Stimulated activated CD8-positive, alpha-beta memory T cell treated with anti-CD3 and anti-CD28 coated beads, Interleukin-7, amount 100 ng/mL, for 1 hour (primary cell): ENCODE measurements around the gene KCNQ2.

Experiments used
- DNase-seq, 2 donors: peaks; one replicate each; pipeline ENCODE4 v3.0.0-alpha.2; 2020; ENCODE audit warnings: low read depth in 2 of 2

The KCNQ2 gene

DNA sequence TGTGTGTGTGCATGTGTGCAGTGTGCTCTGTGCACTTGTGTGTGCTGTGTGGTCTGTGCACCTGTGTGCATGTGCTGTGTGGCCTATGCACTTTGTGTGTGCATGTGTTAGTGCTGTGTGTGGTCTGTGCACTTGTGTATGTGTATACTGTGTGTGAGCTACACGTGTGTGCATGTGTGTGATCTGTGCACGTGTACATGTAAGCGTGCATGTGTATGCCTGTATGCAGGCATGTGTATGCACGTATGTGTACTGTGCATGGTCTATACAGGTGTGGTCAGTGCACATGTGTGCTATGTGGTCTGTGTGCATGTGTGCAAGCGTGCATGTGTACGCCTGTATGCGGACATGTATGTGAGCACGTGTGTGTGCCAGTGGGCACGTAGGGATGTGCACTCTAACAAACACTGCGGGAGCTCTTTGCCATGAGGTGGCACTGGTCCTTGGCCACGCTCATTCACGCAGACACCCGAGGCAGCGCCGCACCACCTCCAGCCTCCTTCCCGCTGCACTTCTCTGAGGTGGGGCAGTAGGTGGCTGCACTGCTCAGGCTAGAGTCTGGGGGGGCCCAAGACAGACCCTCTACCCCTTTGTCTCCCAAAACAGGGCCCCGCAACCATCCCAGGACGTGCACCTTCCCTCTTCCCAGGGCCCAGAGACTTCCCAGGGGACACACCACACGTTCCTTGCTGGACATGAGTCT, 68.9 kb downstream of the KCNQ2 start:
- DNase-seq = no peak

DNA sequence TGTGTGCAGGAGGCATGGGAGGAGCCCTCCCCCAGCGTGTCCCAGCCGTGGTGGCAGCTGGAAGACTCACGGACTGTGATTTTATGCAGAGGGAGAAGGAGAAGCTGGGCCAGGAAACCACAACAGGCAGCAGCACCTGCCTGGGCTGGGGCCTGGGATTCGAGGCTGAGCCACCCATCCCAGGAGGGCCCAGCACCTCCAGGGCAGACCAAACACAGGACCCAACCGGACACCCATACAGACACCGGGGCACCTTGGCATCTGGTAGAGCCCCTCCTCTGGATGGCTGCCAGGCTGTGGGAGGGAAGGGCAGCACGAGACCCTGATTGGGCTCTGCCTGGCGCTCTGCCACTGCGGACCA, 69.6 kb downstream of the KCNQ2 start:
- DNase-seq = no peak

DNA sequence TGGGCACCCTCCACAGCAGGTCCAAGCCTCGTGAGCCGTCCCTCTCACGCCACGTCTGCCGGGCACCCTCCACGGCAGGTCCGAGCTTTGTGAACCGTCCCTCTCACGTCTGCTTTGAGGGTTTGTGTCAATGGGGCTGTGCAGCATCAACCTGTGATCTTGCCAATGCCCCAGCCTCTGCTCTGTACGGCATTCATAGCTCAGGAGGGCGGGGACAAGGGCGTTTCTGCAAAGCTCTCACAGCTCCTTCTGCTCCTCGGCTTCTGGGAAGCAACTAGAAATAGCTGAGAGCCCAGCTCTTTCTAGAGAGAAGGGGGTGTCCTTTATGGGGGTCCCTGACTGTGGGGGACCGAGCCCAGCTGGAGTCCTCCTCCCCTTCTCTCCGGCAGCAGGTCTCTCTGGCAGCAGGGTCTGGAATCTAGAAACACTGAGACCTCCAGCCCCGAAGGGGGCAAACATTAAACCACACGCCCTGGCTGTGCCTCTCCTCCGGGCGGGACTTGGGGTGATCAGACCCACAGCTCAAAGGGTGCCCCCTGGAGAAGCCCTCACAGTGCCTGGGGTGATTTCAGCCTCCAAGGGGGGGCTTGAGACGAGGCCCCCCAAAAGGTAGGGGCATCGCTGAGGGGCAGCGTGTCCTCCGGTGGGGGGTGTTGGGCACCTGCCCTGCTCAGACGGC, 70.1 kb downstream of the KCNQ2 start:
- DNase-seq = no peak

DNA sequence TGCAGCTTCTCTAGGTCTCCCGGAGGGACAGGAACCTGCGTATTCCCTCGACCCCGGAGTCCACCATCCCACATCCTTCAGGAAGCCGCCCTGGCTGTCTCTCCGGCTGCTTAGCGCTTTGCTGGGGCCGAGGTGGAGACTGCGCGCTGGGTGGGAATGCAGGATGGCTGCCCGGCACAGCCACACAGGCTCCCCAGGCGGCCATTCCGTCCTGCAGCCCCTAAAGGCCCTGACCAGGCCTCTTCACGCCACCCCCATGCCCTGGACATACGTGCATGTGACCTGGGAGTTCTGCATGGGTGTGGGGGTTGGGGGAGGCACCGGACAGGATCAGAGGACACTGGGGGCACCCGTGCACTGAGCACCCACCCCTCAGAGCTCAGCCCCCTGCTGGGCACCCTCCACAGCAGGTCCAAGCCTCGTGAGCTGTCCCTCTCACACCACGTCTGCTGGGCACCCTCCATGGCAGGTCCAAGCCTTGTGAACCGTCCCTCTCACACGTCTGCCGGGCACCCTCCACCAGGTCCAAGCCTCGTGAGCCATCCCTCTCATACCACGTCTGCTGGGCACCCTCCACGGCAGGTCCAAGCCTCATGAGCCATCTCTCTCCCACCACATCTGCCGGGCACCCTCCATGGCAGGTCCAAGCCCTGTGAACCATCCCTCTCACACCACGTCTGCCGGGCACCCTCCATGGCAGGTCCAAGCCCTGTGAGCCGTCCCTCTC, 70.9 kb downstream of the KCNQ2 start:
- no peak for DNase-seq

DNA sequence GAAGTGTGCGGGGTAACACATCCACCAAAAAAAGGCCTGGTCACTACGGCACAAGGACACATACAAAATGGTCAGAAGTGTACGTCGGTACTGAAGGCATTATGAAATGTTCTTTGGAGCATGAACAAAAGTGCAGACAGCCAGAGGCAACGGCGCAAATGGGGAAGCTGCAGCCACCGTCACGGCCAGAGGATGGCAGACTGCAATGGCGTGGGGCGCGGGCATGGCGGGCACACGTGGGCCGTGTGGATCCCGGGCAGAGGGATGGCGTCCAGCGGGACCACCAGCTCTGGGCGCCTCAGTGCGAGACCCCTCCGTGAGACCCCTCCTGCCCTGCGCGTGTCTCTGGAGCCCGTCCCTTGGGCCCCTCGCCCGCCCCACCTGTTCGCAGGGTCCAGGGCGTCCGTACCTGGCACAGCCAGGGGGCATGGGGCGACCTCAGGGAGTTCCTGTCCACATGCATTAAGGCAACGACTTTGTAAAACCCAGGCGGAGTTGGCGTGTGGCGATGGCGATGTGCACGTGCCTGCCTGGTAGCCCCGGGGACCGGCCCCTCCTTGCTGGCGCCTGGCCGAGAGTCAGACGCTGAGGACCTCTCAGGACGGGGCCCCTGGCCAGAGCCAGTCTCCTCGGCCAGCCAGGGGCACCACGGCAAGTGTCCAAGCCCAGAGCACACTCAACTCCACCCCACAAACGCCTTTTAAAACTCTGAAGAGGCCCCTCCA, 71.8 kb downstream of the KCNQ2 start:
- no peak for DNase-seq

DNA sequence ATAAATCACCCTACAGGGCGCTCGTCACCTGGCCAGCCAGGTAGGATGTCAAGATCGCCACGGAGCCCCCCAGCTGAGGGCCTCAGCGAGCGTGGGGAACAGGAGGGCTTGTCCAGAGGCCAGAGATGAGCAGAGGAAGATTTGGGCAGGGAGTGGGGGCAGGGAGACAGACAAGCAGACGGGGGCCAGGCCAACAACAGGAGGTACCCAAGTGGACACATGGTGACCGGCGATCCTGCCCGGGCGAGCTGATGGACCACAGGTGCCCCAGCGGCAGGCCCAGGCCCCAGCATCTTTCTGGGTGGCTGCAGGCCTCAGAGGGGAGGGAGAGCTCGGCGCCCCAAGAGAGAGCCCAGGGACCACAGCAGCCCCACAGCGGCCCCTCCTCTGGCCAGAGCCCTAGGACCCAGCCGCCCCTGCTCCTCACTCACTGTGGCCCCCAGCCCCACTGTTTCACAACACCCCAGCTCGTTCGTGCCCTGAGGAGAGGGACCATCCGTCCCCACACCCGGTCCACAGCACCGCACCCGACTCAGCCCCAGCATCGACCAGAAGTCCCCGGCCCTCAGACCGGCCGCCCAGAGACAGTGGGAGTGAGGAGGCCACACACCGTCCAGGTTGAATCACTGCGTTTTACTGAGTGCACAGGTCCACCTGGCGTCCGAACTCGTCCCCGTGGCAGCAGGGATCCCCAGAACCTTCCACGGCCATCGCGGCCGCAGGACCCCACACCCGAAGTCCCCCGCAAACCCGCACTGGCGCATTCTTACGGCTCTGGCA, 72.7 kb downstream of the KCNQ2 start:
- no peak for DNase-seq

DNA sequence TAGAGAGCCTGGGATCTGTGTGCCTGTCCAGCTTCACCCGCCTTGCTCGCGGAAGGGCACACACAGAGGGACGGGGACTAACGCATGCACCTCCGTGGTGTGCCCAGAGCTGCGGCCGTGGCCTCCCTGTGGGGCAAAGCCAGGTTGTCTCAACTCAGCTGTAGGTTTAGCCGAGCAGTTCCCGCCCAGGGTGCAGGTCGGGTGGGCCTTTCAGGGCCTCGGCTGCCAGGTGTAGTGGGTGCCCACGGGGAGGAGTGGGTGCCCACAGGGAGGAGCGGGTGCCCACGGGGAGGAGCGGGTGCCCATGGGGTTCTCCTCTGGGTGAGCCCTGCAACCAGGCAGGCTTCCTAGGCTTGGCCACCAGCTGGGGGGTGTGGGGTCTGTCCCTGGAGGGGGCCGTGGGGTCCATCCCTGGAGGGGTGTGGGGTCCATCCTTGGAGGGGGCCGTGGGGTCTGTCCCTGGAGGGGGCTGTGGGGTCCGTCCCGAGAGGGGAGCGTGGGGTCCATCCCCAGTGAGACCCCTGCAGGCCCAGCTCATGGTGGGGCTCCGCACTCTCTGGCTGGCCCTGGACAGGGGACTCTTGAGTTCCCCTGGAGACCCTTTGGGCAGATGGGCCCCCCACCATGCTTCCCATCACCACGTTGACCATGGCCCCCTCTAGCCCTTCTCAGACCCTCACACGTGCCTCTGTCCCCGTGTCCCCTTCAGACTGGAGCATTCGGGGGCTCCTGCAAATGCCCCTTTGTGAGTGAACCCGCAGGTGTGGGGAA, 73.5 kb downstream of the KCNQ2 start:
- DNase-seq = no peak

DNA sequence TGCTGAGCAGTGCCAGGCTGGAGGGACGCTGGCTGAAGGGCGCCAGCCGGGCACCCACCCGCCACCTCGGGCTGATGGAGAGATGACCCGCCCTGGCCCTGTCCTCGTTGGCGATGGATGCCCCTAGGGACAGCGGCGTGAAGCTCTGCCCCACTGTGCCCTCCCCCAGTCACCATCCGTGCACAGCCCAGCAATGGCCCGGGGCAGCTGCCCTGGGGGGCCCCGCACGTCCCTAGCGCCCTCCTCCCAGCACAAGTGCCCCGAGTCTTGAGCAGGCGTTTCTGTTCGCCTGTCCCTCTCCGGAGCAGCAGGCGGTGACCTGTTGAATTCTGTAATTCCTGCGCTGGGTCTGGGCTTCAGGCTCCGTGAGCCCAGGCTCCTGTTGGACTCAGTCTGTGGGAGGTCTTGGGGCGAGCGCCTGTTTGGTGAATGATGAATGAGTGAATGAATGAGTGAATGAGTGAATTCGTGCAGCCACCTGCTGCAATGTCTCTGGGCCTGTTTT, 74.5 kb downstream of the KCNQ2 start:
- no peak for DNase-seq

DNA sequence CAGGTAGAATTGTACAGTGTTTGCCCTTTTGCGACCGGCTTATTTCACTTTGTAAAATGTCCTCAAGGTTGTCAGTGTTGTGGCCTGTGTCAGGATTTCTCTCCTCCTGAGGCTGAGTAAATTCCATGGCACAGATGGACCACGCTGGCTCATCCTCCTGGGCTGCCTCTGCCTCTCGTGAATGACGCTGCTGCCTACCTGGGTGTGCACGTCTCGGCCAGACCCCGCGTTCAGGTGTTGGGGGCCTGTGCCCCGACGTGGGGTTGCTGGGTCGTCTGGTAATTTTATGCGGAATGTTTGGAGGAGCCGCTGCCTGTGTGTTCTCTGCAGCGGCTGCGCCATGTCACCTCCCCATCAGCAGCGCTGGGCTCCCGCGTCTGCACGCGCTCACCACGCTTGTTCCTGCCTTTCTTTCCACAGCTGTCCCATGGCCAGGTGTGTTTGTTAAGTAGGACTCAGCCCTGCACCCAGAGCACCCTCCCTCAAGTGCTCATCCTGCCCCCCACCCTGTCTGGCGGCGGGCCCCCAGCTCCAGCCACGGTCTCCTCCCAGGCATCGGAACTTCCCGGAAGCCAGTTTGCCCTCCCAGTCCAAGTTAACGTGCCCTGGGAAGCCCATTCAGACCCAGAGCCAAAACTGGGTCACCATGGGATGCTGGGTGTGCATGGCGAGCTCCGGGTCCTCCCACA, 75.2 kb downstream of the KCNQ2 start:
- DNase-seq = no peak

DNA sequence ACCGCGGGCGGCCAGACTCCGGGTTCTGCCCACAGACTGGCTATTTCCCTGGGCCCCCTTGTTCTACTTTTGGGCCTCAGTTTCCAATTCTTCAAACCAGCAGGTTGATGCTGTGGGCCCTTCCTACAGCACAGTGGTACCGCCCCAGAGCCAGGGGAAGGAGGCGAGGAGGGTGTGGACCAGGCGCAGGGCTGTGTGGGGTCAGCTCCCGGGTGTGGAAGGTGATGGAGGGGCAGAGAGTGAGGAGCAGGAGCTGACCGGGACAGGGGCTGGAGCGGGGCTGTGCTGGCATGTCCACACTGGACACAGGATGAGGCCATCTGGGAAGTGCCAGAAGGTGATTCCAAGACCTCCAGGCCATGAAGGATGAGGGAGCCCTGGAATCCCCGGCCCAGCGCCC, 76.2 kb downstream of the KCNQ2 start:
- DNase-seq = no peak

DNA sequence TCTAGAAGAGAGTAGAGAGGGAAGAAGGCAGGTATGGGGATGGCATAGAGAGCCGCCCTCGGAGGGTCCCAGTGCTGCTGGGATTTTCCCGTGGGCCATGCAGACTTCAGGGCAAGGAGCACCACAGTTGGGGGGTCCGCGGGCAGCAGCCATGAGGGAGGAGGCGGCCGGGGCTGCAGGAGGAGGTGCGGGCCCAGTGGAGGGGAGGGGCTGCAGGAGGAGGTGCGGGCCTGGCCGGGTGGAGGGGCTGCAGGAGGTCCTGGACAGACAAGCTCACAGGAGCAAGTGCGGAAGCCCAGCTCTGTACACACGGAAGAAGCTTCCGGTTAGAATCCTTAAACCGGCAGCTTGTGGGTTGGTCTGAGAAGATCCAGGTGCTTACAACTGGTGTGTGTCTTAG, 76.7 kb downstream of the KCNQ2 start:
- no peak for DNase-seq

DNA sequence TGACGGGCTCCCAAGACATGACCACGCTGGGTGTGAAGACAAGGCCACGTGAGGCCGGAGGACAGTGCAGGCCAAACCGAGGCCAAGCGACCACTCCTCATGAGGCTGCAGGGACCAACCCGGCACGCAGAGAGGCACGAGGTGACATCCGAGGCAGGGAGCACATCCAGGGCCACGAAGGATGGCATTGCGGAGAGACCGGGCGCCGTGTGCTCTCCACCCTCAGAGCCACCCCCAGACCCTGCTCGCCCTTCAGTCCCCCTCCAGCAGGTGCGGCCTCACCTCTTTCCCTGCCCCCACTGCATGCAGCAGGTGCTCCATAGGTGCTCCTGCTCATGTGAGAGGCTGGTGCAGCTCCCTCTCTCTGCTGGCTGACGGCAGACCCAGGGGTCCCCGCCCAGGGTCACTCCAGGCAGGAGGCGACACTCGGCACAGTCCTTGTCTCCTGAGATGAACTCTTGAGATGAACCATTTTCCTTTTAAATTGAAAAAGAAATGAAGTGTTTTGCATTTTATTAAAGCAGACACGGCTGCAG, 77.5 kb downstream of the KCNQ2 start:
- no peak for DNase-seq

DNA sequence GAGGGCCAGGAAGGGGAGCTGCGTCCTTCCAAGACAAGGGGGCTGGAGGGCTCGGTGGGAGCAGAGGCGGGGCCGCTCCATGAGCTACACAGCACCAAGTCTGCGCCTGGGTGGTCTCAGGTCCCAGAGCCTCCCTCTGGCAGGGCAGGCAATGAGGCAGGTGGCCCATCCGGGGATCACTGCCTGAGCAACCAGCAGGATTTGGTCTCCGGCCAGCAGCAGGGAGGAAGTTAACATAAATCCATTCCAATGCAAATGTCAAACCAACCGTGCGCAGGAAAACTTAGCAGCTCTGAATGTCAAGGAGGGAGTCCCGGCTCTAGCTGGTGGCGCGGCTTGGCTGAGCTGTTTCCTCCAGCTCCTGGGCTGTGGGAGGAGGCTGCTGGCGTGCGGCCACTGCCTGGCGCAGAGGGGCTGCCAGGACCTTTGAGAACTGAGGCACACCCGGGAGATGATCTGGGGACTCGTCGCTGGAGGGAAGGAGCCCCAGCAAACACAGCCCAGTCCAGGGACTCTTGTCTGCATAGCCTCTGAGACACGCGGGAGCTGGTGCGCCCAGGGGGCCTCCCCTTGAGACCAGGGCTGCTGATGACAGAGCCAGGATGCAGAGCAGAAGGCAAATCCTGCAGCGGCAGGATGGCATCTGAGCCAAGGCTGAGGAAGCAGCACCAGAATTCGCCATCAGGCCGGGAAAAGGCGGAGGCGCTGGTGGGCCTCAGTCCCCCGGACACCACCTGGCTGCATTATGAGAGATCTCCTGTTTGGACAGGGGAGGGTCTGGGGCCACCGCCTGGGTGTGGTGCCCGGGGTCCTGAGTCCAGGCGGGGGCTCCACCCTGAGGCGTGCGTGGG, 78.2 kb downstream of the KCNQ2 start:
- DNase-seq = no peak

DNA sequence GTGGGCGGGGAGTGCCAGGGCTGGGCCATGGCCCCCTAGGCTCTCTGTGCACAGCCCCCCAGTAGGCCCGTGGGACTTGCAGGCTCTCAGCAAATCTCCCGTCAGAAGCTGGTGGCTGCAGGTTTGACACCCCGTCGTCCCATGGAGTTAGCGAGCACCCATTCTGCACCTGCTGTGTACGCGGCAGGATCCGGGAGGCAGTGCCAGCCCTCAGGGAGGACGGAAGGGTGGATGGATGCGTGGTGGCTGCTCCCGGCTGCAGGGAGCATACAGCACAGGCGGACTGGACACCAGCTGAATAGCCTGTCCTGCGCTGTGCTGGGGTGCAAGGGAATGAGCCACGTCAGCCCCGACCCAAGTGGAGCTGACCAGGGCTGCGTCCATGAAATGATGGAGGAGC, 78.9 kb downstream of the KCNQ2 start:
- DNase-seq = no peak

DNA sequence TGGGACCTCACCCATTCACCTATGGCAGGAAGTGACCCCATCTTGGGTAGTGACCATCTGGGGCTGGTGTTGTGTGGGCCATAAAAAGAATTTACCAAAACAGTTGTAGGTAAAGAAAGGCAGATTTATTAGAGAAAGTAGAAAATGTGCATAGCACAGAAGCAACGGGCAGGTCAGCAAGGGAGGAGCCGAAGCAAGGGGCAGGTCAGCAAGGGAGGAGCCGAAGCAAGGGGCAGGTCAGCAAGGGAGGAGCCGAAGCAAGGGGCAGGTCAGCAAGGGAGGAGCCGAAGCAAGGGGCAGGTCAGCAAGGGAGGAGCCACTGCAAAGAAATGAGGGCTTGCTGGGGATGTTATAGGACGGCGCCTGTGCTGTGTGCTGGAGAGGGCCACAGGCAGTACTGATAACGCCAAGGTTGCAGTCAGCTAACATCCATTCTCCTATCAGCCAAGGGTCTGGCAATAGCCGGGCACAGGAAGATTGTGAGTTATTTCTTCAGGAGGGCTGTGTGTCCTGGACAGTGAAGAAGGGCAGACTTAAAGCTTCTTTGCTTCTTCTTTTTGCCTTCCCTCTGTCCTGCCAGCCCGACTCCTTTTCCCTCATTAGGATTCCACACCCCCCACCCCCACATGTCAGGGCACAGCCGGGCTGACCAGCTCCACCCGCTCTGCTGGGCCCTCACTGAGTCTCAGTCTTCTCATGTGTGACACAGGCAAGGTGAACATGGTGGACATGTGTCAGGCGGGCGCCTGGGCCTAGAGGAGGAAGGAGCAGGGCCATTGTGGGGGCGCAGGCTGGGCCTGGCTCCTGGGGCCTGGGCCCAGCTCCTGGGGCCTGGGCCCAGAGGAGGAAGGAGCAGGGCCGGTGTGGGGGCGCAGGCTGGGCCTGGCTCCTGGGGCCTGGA, 79.7 kb downstream of the KCNQ2 start:
- DNase-seq = no peak

DNA sequence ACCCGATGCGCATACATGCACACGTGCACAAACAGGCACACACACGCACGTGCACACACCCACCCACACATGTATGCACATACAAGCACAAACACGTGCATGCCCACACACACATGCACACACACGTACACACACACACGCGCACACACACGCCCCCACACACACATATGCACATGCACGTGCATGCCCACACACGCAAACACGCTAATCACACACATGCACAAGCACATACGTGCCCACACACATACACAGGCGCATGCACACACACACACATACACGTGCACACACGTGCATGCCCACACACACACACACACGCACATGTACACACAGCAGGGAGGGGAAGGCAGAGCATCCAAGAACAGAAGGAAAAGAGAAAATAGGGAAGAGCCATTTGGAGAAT, 84.5 kb downstream of the KCNQ2 start:
- no peak for DNase-seq

DNA sequence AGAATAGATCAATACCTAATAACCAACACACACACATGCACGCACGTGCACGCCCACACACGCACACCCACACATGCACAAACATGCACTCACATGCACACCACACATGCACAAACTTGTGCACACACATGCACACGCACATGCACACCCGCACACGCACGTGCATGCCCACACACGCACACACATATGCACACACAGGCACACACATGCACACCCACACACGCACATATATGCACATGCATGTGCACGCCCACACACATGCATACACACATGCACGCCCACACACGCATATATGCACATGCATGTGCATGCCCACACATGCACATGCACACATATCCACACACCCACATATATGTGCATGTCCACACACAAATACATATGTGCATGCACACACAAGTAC, 85.1 kb downstream of the KCNQ2 start:
- no peak for DNase-seq

DNA sequence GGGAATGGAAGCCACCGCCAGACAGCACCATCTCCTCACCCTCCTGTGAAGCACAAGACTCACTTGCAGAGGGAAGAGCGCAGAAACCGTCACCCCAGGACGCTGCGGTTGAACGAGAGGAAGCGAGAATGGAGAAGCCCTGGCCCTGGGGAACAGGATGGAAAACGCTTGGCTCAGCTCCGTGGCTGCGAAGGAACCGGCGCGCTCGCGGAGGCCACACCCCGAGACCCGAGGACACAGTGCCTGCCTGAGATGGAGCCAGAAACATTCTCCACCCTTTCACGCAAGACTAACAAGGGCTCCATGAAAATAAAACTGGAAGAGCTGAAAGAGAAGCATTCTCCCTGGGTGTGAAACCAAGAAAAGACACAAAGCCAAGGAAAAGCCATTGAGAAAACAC, 86.0 kb downstream of the KCNQ2 start:
- DNase-seq = no peak
